HG03575 (cell line): ENCODE results near the gene S100A7A.
"Not testable (repeated sequence)": the region's sequence is repeated elsewhere in the genome, so short reads cannot be mapped to it uniquely, and the experiment has no call there.

ENCODE experiments used
- ATAC-seq: cut with Tn5 transposase; IDR thresholded peaks from one replicate; pipeline ENCODE4 v1.9.1; 2021; ENCODE audit not compliant: unreplicated experiment, insufficient number of reproducible peaks, low FRiP score; ENCODE audit errors: extremely low read depth

S100A7A gene

GRCh38 chr1:153417136-153417888 lies 992 bp downstream of the S100A7A start:
- no peak for ATAC-seq

- ATAC-seq, result not testable (repeated sequence)
Measured at GRCh38 chr1:153418758-153419435, 2.6 kb downstream of the S100A7A start.

DNA sequence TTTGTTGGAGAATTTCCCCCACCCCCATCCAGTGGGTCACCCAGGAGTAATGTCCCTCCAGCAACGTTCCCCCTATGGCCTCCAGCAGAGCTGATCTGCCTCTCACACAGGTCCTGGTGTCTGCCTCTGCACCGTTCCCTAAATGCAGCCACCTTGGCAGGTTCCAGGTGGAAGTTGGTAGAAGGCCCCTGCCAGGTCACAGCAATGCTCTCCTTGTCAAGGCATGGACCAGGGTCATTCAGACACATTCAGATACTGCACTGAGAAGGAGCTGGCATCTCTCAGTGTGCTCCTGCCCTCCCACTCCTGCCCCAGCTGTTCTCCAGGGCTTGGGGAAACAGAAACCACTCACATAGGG lies 3.1 kb downstream of the S100A7A start:
- not testable (repeated sequence) for ATAC-seq

DNA sequence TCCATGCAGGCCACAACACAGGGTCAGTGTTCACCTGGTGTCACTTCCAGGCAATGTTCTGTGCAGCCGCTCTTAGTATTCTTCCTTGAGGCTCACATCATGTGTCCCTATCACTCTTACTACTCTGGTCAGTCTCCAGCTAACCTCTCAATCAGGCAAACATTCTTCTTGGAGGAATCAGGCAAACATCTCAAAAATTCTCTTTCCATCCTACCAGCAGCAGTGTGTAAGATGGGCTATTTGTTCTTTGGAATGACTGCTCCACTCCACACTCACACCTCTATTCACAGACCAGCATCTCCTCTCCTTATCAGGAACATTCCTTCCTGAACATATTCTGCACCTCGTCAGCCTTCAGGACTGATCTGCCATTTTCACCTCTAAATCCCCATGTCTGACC lies 4.0 kb downstream of the S100A7A start:
- ATAC-seq, result no peak

DNA sequence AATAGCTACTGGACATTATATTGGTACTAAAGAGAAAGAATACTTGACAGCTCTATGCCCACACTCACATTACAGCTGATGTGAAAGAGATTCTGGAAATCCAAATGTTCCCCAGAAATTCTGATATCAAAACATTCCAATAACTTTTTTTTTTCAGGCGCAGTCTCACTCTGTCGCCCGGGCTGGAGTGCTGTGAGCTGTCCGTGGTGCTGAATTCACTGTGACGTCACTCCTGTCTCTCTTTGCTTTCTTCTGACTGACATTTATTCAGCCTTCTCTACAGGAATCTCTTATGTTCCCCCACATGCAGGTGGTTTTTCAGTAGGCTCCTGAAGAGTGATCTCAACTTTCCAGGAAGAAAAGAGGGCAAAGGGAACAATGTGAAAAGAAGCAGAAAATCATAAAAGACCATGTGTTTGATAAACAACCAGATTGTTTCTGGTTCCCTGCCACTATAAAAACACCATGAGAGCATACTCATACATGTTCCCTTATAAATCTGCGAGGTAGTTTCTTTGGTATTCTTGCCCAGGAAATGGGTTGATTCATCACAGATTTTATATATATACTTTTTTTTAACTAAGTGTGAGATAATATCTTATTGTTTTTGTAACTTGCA lies 6.2 kb downstream of the S100A7A start:
- no peak for ATAC-seq

DNA sequence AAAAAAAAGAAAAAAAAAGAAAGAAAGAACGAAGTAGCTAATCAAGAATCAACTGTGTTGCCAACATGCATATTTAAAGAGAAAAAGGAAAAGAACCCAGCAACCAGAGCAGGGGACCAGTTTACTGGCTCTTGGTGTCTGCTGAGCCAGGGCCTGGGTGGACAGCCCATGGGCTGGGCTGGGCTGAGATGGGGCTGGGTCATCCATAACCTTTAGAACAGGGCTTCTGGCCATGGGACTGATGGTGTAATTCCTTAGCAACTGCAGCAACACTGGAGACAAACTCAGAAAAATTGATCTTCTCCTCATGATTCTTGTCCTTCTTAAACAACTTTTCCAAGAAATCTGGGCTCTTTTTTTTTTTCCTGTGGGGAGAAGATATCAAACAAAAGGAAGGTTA lies 10.5 kb downstream of the S100A7A start:
- no peak for ATAC-seq

DNA sequence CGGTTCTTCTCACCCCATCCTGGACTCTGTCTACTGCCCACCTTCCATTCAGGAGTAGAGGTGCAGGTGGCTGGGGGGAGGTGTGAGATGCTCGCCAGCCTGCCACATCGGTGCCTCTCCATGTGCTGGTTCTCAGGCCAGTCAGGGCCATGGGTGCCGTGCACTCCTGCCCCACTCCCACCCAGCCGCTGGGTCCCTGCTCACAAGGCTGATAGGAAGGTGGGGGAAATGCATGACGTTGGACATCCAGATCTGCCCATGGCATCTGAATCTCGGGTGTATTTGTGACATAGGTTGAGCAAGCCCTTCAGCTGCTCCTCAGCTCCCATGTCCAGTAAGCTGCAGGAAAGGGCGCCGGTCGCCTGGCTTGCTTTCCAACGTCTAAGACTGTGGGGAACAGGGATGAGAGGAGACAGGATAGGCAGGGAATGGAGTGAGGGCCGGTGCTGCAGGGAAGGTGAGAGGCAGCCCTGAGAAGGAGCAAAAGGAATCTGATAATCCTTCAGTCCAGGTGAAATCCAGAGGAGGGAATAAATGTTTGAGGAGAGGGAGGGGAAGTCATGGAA lies 11.8 kb downstream of the S100A7A start:
- ATAC-seq, result no peak

DNA sequence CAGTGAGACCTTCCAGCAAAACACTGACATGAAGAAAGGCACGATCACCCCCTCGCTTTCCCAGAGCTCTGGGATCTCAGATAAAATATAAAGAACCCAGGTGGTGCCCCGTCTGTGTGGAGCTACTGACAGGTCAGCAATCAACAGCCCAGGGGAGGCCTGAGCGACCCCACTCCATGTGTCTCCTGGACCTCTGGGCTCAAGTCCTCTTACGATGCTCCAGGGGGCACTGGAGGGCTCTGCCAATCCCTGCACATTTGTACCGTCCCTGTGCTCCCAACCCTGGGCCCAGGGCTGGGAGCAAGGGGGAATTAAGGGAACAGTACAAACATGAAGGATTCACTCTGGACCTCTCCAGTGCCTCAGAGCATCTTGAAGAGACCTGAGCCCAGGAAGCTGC lies 12.5 kb downstream of the S100A7A start:
- no peak for ATAC-seq

DNA sequence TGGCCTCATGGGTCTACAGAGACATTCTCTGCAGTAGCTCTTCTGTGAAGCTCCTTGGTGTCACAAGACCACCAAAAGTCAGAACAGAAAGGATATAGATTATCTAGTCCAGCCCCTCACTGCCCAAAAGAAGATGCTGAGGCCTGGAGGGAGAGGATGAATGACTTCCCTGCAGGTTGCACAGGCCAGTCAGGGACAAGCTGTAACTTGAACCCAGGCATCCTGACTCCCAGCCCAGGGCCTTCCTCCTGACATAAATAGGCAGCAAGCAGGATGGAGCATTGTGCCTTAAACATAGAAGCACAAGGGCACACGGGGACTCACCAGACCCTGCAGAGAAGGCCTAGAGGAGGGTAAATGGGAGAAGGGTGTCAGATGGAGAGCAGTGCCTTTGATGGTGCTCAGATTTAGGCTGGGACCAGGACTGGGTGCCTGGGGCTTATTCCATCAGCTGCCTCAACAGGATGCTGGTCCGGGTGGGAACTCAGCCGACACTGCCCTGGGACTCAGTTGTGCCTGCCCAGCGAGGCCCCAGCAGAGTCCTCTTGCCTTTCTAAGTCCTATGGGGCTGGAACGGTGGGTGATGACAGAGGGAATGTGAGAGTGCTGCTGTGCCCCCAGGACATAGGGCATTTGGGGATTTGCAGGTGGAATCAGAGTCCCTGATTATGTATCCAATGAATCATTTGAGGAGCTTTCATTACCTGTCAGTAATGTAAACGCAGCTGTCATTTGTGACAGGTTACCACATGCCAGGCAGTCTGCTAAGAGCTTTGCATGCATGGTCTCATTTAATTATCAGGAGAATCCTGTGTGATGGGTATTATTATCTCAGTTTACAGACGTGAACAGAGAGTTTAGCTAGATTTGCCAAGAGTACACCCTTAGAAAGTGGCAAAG lies 13.2 kb downstream of the S100A7A start:
- no peak for ATAC-seq

- no peak for ATAC-seq
Measured at GRCh38 chr1:153430166-153430553, 13.8 kb downstream of the S100A7A start.

DNA sequence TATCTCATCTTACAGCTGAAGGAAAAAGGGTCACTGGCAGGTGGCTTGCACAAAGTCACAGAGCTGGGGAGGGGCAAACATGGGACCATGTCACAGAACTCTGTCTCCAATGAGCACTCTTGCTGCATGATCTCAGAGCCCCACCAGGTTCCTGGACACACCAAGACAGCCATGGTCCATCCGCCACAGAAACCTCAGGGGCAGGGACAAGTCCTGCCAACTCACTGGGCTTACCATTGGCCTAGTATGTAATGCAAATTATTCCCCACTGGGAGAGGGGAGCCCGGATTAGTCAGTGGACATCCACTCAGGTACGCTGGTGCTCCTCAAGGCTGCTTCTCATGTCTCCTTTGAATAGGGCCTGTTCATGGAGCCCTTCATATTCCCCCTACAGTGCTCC lies 14.2 kb downstream of the S100A7A start:
- ATAC-seq, result no peak

DNA sequence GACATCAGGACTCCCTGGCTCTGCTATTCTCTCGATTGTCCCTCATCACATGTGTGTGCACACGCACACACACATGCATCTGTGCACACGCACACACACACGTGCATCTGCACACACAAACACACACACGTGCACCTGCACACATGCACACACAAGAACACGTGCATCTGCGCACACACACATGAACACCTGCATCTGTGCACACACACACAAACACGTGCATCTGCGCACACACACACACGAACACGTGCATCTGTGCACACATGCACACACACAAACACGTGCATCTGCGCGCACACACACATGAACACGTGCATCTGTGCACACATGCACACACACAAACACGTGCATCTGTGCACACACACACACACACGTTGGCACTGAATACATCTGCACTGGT lies 14.7 kb downstream of the S100A7A start:
- no peak for ATAC-seq

- no peak for ATAC-seq
Measured at GRCh38 chr1:153431427-153431826, 15.1 kb downstream of the S100A7A start.

DNA sequence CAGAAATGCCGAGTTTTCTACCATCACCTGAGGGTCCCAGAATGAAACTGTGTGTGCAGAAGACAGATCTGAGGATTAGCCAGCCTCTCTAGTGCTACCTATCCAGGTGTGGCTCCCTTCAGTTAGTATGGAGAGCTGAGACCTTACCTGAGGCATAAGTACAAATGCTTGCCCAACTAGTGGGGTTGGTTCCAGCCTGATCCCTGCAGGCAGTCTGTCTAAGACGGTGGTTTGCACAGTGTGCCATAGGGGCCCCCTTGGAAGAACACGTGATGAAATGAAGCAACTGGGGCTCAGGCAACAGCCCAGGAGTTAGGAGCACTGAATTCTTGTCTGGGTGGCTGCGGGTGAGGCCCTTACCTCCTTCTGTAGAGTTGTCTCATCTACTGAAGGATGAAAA lies 15.6 kb downstream of the S100A7A start:
- no peak for ATAC-seq

- no peak for ATAC-seq
Measured at GRCh38 chr1:153432874-153433681, 16.8 kb downstream of the S100A7A start.

- no peak for ATAC-seq
Measured at GRCh38 chr1:153434746-153435455, 18.6 kb downstream of the S100A7A start.

DNA sequence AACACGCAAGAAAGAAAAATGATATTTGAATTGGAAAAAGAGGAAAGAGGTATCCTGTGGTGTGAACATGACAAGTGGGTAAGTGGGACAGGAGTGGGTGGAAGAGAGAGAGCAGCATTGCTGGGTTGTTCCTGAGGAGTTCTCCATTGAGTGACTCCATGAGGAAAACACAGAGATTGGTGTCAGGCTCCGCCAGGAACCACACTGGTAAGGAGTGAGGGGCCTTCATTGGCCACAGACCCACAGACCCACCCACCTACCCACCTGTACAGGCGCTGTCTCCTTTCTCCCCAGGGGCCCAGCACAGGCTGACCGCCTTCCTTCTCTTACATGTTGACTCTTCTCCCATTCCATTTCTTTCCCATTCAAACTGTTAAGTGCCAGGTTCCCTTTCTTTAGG lies 20.9 kb downstream of the S100A7A start:
- ATAC-seq, result no peak

DNA sequence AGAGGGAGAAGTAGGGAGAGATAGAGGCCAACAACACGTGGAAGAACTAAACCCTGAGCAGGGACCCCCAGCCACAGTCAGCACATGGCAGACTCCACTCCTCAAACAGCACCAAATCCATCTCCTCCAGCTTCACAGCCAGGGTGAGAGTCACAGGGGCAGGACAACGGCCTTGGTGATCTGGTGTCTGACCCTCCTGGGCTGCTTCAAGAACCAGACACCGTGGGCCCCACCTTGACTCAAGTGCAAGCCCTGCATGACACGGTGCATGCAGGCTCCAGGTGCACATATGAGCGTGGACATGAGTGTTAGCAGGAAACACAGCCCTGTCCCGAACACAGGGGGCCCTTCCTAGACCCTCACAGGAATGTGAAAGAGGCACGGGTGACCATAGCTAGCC lies 22.3 kb downstream of the S100A7A start:
- no peak for ATAC-seq
